Spleen (tissue), 7 donors: ENCODE measurements around the gene SLC38A11.

ENCODE experiments used
- POLR2A ChIP-seq, 3 donors: fragments of 450-650 bp; IDR thresholded peaks; one replicate each; pipeline ENCODE4 v1.5.1; 2017; ENCODE audit warnings: antibody characterized with exemption in 3 of 3, mild to moderate bottlenecking in 1 of 3
- POLR2AphosphoS5 ChIP-seq, 3 donors: sonication (generic); formaldehyde crosslinking; IDR thresholded peaks; one replicate each; pipeline ENCODE4 v1.5.1; 2017; ENCODE audit warnings: antibody characterized with exemption in 3 of 3
- TF ChIP-seq, protein P1 (sequence below), 11 experiments: fragments of 200-600 bp in 7 of 11; fragments of 450-650 bp in 4 of 11; sonication (generic) in 4 of 11; IDR thresholded peaks in 8 of 11; conservative IDR thresholded peaks in 3 of 11; 1 replicate in 7 of 11; 2 replicates in 4 of 11; pipeline versions ENCODE4 v1.4.0 to v1.8.0; 2016 to 2021; ENCODE audit warnings: antibody characterized with exemption in 11 of 11, inconsistent platforms in 4 of 11, mild to moderate bottlenecking in 1 of 11
- donor health status: DM: no; HTN: no; CAD: no; lungs with moderate emphysema.
- donor health status: DM: no; HTN: no; CAD: no.
- donor health status: DM: no; HTN: no; CAD: no.

DNA sequence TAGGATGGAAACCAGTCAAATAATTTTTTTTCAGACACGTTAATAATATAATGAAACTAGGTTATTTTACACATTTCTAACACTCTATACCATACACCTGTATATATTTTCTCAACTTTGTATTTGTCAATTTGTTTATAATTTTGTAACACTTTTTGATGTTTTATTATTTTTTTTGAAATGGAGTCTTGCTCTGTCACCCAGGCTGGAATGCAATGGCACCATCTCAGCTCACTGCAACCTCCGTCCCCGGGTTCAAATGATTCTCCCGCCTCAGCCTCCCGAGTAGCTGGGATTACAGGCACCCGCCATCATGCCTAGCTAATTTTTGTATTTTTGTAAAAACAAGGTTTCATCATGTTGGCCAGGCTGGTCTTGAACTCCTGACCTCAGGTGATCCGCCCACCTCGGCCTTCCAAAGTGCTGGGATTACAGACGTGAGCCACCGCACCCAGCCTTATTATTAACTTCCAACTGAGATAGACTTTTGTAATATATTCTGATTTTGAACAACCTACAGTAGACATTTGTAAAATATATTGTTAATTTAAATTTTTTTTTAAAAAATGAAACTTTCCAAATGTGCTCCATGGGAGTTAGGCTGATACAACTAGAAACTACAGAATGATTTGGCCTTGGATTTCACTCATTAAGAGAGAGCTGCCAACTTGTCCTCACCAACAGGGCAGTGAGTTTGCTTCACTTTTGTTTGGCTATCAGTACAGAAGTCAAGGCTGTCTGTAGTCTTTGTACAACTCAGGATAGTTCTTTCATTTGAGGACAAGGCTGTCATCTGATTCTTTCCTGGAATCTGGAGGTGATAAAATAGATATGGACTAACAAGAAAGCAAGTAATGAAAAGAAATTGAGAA, 79.8 kb downstream of the SLC38A11 start:
- TF ChIP-seq, protein P1, sequence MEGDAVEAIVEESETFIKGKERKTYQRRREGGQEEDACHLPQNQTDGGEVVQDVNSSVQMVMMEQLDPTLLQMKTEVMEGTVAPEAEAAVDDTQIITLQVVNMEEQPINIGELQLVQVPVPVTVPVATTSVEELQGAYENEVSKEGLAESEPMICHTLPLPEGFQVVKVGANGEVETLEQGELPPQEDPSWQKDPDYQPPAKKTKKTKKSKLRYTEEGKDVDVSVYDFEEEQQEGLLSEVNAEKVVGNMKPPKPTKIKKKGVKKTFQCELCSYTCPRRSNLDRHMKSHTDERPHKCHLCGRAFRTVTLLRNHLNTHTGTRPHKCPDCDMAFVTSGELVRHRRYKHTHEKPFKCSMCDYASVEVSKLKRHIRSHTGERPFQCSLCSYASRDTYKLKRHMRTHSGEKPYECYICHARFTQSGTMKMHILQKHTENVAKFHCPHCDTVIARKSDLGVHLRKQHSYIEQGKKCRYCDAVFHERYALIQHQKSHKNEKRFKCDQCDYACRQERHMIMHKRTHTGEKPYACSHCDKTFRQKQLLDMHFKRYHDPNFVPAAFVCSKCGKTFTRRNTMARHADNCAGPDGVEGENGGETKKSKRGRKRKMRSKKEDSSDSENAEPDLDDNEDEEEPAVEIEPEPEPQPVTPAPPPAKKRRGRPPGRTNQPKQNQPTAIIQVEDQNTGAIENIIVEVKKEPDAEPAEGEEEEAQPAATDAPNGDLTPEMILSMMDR (IDR thresholded peaks at IDR 0.05 in 8 of 11, conservative IDR thresholded peaks at IDR 0.05 in 3 of 11): no peak
- no peak for TF ChIP-seq POLR2AphosphoS5 (IDR thresholded peaks at IDR 0.05)
- TF ChIP-seq POLR2A (IDR thresholded peaks at IDR 0.05): no peak
